ENCODE data around the gene GSE1.

The GSE1 gene

GRCh38 chr16:85709766-85710585, 96.9 kb downstream of the GSE1 start:
- DNase-seq, result no peak

GRCh38 chr16:85710732-85711131, 97.6 kb downstream of the GSE1 start:
- no peak for DNase-seq

- no peak for DNase-seq
Measured at GRCh38 chr16:85711982-85712587, 99.0 kb downstream of the GSE1 start.

- DNase-seq, result no peak
Measured at GRCh38 chr16:85712801-85713200, 99.7 kb downstream of the GSE1 start.

GRCh38 chr16:85715169-85716021, 102.3 kb downstream of the GSE1 start:
- no peak for DNase-seq

- no peak for DNase-seq
Measured at GRCh38 chr16:85716022-85716679, 103.0 kb downstream of the GSE1 start.

GRCh38 chr16:85716680-85717038, 103.5 kb downstream of the GSE1 start:
- DNase-seq, result no peak

- peak; percentile 52 for DNase-seq
Measured at GRCh38 chr16:85717393-85718152, 104.5 kb downstream of the GSE1 start.

GRCh38 chr16:85718153-85718477, 105.0 kb downstream of the GSE1 start:
- no peak for DNase-seq

- DNase-seq, result no peak
Measured at GRCh38 chr16:85718682-85719081, 105.6 kb downstream of the GSE1 start.

- no peak for DNase-seq
Measured at GRCh38 chr16:85719605-85720301, 106.6 kb downstream of the GSE1 start.

- no peak for DNase-seq
Measured at GRCh38 chr16:85720302-85720637, 107.1 kb downstream of the GSE1 start.

- no peak for DNase-seq
Measured at GRCh38 chr16:85722128-85722893, 109.2 kb downstream of the GSE1 start.

- DNase-seq, result no peak
Measured at GRCh38 chr16:85724126-85724879, 111.2 kb downstream of the GSE1 start.

GRCh38 chr16:85724936-85725335, 111.8 kb downstream of the GSE1 start:
- DNase-seq, result no peak

Measured in activated CD4-positive, alpha-beta T cell treated with anti-CD3 and anti-CD28 coated beads, Interleukin-2, amount 50 U/mL, for 1 hour (primary cell).